Mesendoderm (in vitro differentiated cells): Measurements from ENCODE around the gene SP1.
"Not testable (repeated sequence)": the region's sequence is repeated elsewhere in the genome, so short reads cannot be mapped to it uniquely, and the experiment has no call there.

ENCODE experiments used
- DNase-seq: peaks from one replicate; pipeline ENCODE4 v3.0.0; 2013
- H2AK5ac ChIP-seq: 2 replicates; pipeline ENCODE4 v1.6.1; 2013; ENCODE audit warnings: low read length, inconsistent platforms
- H2BK120ac ChIP-seq: 2 replicates; pipeline ENCODE4 v1.6.1; 2013; ENCODE audit warnings: low read depth, mild to moderate bottlenecking, low read length, moderate library complexity, mixed read lengths
- H2BK15ac ChIP-seq: replicated peaks from 2 replicates; pipeline ENCODE4 v1.6.1; 2013; ENCODE audit warnings: low read depth, mild to moderate bottlenecking, moderate library complexity
- H2BK5ac ChIP-seq: 2 replicates; pipeline ENCODE4 v1.6.1; 2013; ENCODE audit warnings: low read length, inconsistent platforms
- H3K18ac ChIP-seq: 2 replicates; pipeline ENCODE4 v1.6.1; 2013; ENCODE audit warnings: mild to moderate bottlenecking, low read length, mixed read lengths
- H3K23ac ChIP-seq: one replicate; pipeline ENCODE4 v1.6.1; 2013; ENCODE audit warnings: low read length
- H3K27ac ChIP-seq: 2 replicates; pipeline ENCODE4 v1.5.1; 2013; ENCODE audit warnings: low read depth, mild to moderate bottlenecking, inconsistent platforms, low read length, moderate library complexity
- H3K27me3 ChIP-seq: 2 replicates; pipeline ENCODE4 v1.6.1; 2013; ENCODE audit warnings: low read length, control low read depth, mild to moderate bottlenecking, inconsistent platforms; ENCODE audit not compliant: insufficient read depth, poor library complexity
- H3K36me3 ChIP-seq: 2 replicates; pipeline ENCODE4 v1.6.1; 2013; ENCODE audit warnings: low read length, inconsistent platforms; ENCODE audit not compliant: control insufficient read depth, insufficient read depth
- H3K4ac ChIP-seq: one replicate; pipeline ENCODE4 v1.6.1; 2013; ENCODE audit warnings: low read depth, mild to moderate bottlenecking, low read length, moderate library complexity
- H3K4me1 ChIP-seq: 2 replicates; pipeline ENCODE4 v1.6.1; 2013; ENCODE audit warnings: low read depth, low read length, inconsistent platforms; ENCODE audit not compliant: control insufficient read depth
- H3K4me2 ChIP-seq: 2 replicates; pipeline ENCODE4 v1.6.1; 2013; ENCODE audit warnings: low read length
- H3K4me3 ChIP-seq: 2 replicates; pipeline ENCODE4 v1.5.1; 2013; ENCODE audit warnings: mild to moderate bottlenecking, low read length
- H3K56ac ChIP-seq: one replicate; pipeline ENCODE4 v1.6.1; 2013; ENCODE audit warnings: low read length
- H3K79me1 ChIP-seq: 2 replicates; pipeline ENCODE4 v1.6.1; 2013; ENCODE audit warnings: low read length, inconsistent platforms
- H3K79me2 ChIP-seq: 2 replicates; pipeline ENCODE4 v1.6.1; 2013; ENCODE audit warnings: mild to moderate bottlenecking, low read length; ENCODE audit not compliant: control insufficient read depth, insufficient read depth
- H3K9ac ChIP-seq: 2 replicates; pipeline ENCODE4 v1.6.1; 2013; ENCODE audit warnings: low read length, inconsistent platforms
- H4K5ac ChIP-seq: one replicate; pipeline ENCODE4 v1.6.1; 2013; ENCODE audit warnings: low read length
- H4K8ac ChIP-seq: one replicate; pipeline ENCODE4 v1.6.1; 2013; ENCODE audit warnings: low read depth, mild to moderate bottlenecking, control low read depth, low read length, moderate library complexity
- WGBS: extraction: QIAGEN DNeasy Blood & Tissue Kit; methylation state at CpG from one replicate; pipeline ENCODE4 v1.1.7; 2013; ENCODE audit warnings: low lambda C conversion rate, missing lambda C conversion rate; ENCODE audit not compliant: insufficient coverage; ENCODE audit errors: extremely low coverage; 5-methylcytosine and 5-hydroxymethylcytosine counted together

The SP1 gene

DNA sequence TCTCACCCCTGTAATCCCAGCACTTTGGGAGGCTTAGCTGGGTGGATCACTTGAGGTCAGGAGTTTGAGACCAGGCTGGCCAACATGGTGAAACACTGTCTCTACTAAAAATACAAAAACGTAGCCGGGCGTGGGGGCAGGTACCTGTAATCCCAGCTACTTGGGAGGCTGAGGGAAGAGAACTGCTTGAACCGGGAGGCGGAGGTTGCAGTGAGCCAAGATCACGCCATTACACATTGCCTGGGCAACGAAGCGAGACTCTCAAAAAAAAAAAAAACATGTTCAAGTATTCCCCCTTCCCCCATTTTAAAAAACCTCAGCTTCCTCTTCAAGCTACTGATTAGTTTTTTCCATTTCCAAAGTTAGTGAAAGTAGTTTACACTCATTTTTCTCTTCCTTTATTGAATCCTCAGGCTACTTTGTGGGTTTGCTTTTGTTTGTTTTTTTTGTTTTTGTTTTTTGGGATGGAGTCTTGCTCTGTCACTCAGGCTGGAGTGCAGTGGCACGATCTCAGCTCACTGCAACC lies 37.4 kb downstream of the SP1 start:
- not testable (repeated sequence) for H3K4me2 ChIP-seq, DNase-seq, H3K27ac ChIP-seq, H3K27me3 ChIP-seq, H3K79me2 ChIP-seq, H3K79me1 ChIP-seq, H4K5ac ChIP-seq, H4K8ac ChIP-seq, H2BK5ac ChIP-seq, H3K4me3 ChIP-seq, H2BK120ac ChIP-seq, H3K4me1 ChIP-seq, H3K23ac ChIP-seq, H3K4ac ChIP-seq, H3K56ac ChIP-seq, H3K18ac ChIP-seq, H2BK15ac ChIP-seq, H3K9ac ChIP-seq, H2AK5ac ChIP-seq, H3K36me3 ChIP-seq
- no CpG with 5 or more reads among the region's 9 CpGs for WGBS

DNA sequence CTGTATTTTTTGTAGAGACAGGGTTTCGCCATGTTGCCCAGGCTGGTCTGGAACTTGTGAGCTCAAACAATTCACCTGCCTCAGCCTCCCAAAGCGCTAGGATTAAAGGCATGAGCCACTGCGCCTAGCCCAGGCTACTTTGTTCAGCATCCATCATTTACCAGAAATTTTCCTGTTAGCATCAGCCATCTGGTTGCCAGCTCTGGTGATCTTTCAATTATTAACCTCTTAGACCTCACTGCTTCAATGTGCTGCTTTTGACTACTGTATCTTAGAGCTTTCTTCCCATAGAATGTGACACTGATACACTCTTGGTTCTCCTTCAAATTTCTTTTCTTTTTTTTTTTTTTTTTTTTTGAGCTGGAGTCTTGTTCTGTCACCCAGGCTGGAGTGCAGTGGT lies 38.2 kb downstream of the SP1 start:
- Histone ChIP-seq H3K4ac (no peak overlapping the region), H3K9ac (no peak overlapping the region), H4K8ac (no peak overlapping the region), H3K4me3 (no peak overlapping the region), H2AK5ac (no peak overlapping the region), H3K79me1 (no peaks in the 10 kb centered on the region), H4K5ac (no peak overlapping the region), H3K18ac (no peak overlapping the region), H3K36me3 (no peaks in the 10 kb centered on the region), H3K4me2 (no peak overlapping the region), H2BK5ac (no peak overlapping the region), H2BK15ac (no peak overlapping the region), H2BK120ac (no peak overlapping the region), H3K79me2 (no peaks in the 10 kb centered on the region), H3K56ac (no peak overlapping the region), H3K27ac (no peak overlapping the region), H3K27me3 (no peaks in the 10 kb centered on the region), H3K23ac (no peak overlapping the region), H3K4me1 (peaks cover 9% of the 10 kb centered on the region)
- WGBS, result no CpG with 5 or more reads among the region's 3 CpGs
- DNase-seq, result no peak

DNA sequence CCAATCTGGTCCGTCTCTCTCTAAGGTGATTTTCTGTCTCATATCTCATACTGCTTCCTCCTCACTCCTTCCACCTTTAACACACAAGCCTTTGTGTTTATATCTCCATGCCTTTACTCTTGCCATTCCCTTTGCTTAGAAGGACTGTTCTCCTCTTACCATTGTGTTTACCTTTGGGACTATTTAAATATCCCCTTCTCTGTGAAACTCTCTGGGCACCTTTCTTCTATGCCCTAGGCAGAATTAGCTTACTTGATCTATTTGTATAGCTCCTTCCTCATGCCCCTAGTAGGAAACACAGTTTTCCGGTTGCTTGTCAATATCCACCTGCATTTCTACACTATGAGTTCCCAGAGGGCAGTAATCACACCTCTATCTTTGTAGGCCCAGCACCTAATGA lies 39.8 kb downstream of the SP1 start:
- Histone ChIP-seq H3K79me2 (no peaks in the 10 kb centered on the region), H3K18ac (no peak overlapping the region), H2BK5ac (no peak overlapping the region), H3K36me3 (no peaks in the 10 kb centered on the region), H3K9ac (no peak overlapping the region), H3K4me3 (no peak overlapping the region), H4K8ac (no peak overlapping the region), H3K4me1 (peaks cover 10% of the 10 kb centered on the region), H3K79me1 (no peaks in the 10 kb centered on the region), H3K56ac (peak overlapping the region; percentile 25), H2BK120ac (no peak overlapping the region), H3K4me2 (no peak overlapping the region), H2BK15ac (no peak overlapping the region), H4K5ac (no peak overlapping the region), H3K27me3 (no peaks in the 10 kb centered on the region), H2AK5ac (no peak overlapping the region), H3K23ac (no peak overlapping the region), H3K27ac (peak overlapping the region; percentile 32), H3K4ac (no peak overlapping the region)
- DNase-seq, result no peak
- no CpG with 5 or more reads among the region's 2 CpGs for WGBS

DNA sequence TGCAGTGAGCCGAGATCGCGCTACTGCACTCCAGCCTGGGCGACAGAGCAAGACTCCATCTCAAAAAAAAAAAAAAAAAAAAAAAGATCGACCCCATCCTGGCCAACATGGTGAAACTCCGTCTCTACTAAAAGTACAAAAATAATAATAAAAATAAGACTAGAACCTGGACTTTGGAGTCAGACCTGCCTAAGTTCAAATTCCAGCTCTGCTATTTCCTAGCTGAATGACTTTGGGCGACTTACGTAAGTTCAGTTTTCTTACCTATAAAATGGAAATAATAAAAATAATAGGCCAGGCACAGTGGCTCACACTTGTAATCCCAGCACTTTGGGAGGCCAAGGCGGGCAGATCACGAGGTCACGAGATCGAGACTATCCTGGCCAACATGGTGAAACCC lies 42.3 kb downstream of the SP1 start:
- H3K18ac ChIP-seq, H2BK15ac ChIP-seq, H3K4me2 ChIP-seq, H3K79me2 ChIP-seq, H3K23ac ChIP-seq, H2BK5ac ChIP-seq, H2BK120ac ChIP-seq, H4K5ac ChIP-seq, DNase-seq, H3K4me3 ChIP-seq, H2AK5ac ChIP-seq, H3K27ac ChIP-seq, H3K4ac ChIP-seq, H3K9ac ChIP-seq, H3K27me3 ChIP-seq, H4K8ac ChIP-seq, H3K56ac ChIP-seq, H3K36me3 ChIP-seq, H3K4me1 ChIP-seq, H3K79me1 ChIP-seq: not testable (repeated sequence)
- no CpG with 5 or more reads among the region's 12 CpGs for WGBS

DNA sequence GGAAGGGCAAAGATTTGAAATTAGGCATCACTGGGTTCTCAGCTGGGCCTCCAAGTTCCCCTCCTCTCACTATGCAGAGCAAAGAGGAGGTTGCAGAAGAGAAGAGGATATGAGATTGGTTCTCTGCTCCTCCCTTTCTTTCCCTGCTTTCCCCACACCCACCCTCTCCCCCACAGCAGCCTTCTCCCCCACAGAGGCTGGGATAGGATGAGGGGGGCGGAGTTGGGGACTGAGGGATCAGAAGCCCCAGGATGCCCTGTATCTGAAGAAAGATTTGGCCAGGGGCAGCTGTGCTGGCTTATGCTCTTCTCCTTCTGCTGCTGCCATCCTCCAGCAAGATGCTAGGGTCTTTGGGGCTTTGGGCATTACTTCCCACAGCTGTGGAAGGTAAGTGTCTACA lies 43.6 kb downstream of the SP1 start, which contains the start of gene AMHR2:
AMHR2 (plus strand) TSS at position 259 of the 400 bp plus-strand sequence; CDS start at position 339, 80 bp downstream.
- H2AK5ac ChIP-seq, result peak within 1 kb of the TSS; percentile 27
- no peak within 1 kb of the TSS for H4K8ac ChIP-seq
- DNase-seq, result no peak
- no peaks in the 10 kb centered on the region for H3K36me3 ChIP-seq
- H2BK120ac ChIP-seq, result no peak within 1 kb of the TSS
- H3K56ac ChIP-seq, result no peak within 1 kb of the TSS
- H3K79me2 ChIP-seq, result no peaks in the 10 kb centered on the region
- H3K4ac ChIP-seq, result no peak within 1 kb of the TSS
- H4K5ac ChIP-seq, result peak within 1 kb of the TSS; percentile 91
- no peak within 1 kb of the TSS for H3K27ac ChIP-seq
- H3K27me3 ChIP-seq, result no peaks in the 10 kb centered on the region
- no peak within 1 kb of the TSS for H3K4me3 ChIP-seq
- no peak within 1 kb of the TSS for H3K4me2 ChIP-seq
- H3K23ac ChIP-seq, result no peak within 1 kb of the TSS
- H2BK5ac ChIP-seq, result no peak within 1 kb of the TSS
- H3K4me1 ChIP-seq, result peaks cover 9% of the 10 kb centered on the region
- H3K18ac ChIP-seq, result no peak within 1 kb of the TSS
- no peak within 1 kb of the TSS for H2BK15ac ChIP-seq
- no peak within 1 kb of the TSS for H3K9ac ChIP-seq
- no peaks in the 10 kb centered on the region for H3K79me1 ChIP-seq
- no CpG with 5 or more reads among the region's 1 CpG for WGBS
